GM23248 (cell line): ENCODE measurements around the gene HCRTR2.

ENCODE experiments used
- EZH2 ChIP-seq: fragments of 200-600 bp; sonication (generic); IDR thresholded peaks from 2 replicates; pipeline ENCODE4 v1.6.1; 2018; ENCODE audit warnings: antibody characterized with exemption, mild to moderate bottlenecking; ENCODE audit not compliant: insufficient read depth, poor library complexity, severe bottlenecking
- EZH2phosphoT487 ChIP-seq: fragments of 200-600 bp; sonication (generic); IDR thresholded peaks from 2 replicates; pipeline ENCODE4 v1.6.1; 2018; ENCODE audit warnings: antibody characterized with exemption, moderate library complexity, mild to moderate bottlenecking, low read depth; ENCODE audit not compliant: insufficient read depth

- TF ChIP-seq EZH2 (no peak), EZH2phosphoT487 (no peak)
Observed at GRCh38 chr6:55281215-55281614, 106.9 kb downstream of the HCRTR2 start.
